Endothelial cell of hepatic sinusoid (primary cell): Measurements from ENCODE around the gene GDPD4.

Experiments
- in situ Hi-C: cut with HindIII; loops from 2 replicates; pipeline ENCODE4 v1.10.0; 2017; ENCODE audit warnings: low sequenced_read_pairs

Gene GDPD4, protein sequence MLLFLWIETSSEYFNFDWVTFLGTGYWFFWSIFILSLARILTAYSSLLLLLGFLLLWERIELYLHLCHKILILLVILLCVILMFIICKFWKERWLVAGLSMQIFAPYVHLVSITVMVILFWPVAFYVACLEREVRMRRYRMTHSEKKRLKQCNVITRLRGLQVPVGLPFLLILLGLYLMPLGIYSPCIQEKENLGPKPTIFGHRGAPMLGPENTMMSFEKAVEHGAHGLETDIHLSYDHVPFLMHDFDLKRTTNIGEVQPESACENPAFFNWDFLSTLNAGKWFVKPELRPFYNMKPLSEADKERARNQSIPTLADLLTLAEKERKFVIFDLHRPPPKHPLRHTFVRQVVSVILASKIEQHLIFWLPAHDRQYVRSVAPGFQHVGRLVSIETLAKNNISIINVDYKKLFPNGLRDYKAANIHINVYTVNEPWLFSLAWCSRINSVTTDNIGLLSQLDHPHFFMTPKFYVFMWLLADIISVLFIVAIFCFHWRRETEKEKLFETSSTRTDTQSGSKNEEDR

DNA sequence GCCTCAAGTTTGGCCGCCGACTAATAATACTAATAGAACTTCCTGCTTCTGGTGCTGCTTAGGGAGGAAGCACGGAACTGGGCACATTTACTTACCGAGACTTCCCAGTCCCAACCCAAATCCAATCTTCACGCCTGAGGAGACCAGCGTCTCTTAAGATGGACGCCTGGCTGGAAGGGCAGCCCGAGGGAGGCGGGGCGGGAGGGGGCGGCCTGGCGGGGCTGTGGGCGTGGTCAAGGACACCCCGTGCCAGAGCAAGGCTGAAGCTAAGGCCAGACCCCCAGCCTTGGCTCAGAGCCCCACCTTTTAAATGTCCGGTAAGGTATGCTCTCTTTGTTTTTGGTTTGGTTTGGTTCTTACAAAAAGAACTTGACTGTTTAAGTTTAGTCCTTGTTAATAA lies at the start of gene GDPD4:
GDPD4 (minus strand) TSS at position 177 of the 400 bp plus-strand sequence. CDS start 16,549 bp downstream, outside the sequence.
- in situ Hi-C loops = loop anchor here (5.0 to 10.0 kb wide), 2 partner anchors 63 to 106 kb away; no protein-coding TSS in a partner anchor

DNA sequence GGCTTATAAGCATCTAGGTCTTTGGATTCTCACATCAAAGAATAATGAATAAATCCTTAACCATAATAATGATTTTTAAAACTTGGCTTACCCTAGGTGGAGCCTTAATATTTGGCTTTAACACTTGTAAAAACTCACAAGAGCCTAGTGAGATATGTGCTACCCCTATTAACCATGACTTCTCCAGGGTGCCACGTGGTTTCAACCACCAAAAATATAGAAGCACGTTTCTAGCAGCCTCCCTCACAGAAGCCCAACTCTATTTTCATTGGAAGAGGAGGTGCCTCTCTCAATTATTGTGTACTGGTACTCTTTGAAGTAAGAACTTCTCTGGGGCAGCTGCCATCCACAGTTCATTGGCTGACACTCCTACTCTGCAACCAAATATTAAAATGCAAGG lies 46.5 kb upstream of the GDPD4 start:
- in situ Hi-C loops = no loop called here

DNA sequence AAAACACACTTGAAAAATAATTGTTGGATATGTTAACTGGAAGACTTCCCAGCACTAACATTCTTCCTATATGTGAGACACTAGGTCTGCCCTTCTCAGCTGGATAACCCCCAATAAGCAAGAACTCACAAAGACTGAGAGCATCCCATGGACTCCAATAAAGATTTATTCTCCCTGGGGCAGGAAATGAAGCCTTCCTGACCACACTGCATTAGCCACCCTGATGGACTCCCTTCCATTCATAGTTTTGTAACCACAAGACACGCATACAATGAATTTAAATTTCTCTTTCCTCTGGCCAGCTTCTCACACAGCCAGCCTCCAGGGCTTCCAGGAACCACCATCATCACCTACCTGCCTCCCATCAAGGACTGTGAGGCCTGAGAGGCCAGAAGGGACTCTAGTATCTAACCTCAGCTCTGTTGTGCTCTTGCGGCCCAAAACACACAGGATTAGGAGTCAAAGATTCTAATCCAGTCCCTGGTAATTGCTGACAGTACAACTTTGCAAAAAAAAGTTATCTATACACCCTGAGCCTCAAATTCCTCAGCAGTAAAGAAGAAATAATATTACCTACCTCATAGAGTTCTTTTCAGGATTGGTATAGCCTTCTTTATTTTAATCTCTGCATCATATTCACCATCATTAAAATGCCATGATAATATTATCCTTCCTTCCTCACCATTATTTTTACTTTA lies 45.6 kb upstream of the GDPD4 start:
- in situ Hi-C loops = no loop called here

DNA sequence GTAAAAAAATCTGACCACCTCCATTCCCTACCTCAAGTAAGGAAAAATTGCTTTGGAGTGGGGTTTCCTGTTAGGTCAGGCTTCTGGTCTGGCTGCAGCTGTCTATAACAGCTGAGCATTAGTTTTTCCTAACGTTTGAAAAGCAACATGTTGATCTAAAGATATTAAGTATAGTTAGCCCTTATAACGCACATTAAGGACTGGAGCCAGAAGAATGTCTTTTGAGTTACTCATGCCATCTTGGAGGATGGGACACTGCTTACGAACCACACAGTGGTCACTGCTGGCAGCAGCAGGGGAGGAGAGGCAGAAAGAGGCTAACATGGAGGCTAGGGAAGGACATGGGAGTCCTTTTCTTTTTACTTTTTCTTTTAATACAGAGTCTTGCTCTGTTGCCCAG lies 44.1 kb upstream of the GDPD4 start:
- in situ Hi-C loops = no loop called here

DNA sequence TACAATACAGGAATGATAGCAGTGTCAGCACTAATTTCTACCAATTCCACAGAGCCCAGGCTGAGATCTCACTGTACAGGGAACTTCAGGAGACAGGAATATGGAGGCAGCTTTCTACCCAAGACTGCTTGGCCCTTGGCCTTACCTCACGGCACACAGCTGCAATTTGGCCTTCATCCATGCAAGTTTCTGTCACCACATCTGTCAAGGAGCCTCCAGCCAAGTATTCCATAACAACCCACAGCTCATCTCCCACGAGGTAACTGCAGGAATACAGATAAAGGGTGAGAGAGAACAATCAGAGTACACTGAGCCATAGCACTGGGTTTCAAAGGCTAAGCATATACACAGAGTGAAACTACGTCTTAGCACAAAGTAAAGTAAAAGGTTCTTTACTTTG lies 39.0 kb upstream of the GDPD4 start:
- in situ Hi-C loops = no loop called here

DNA sequence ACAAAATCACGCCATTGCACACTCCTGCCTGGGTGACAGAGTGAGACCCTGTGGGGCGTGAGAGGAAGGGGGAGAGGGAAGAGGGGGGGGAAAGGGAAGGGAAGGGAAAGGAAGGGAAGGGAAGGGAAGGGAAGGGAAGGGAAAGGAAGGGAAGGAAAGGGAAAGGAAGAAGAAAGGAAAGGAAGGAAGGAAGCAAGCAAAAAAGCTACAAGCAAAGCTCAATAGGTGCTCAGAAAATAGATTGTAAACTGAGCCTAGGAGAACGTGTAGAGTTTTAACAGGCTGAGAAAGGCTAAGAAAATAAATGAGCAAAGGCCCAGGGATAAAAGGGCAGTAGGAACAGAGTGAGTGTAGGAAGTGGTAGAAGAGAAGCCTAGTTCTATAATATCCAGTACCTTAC lies 30.8 kb upstream of the GDPD4 start:
- in situ Hi-C loops = no loop called here

DNA sequence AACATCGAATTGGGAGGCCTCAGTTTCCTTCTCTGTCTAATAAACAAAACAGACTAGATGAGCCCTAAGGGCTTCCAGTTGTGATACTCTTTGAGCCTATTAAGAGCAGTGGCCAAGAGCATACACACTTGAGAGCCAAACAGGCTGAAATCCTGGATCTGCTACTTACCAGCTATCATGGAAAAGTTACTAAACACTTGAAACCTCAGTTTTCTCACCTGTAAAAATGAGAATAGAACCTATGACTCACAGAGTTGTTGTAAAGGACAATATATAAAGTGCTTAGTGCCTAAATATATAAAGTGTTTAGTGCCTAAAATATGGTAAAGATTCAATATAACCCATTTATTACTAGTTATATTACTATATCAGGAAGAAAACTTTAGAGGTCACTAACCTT lies 23.7 kb upstream of the GDPD4 start:
- in situ Hi-C loops = no loop called here

DNA sequence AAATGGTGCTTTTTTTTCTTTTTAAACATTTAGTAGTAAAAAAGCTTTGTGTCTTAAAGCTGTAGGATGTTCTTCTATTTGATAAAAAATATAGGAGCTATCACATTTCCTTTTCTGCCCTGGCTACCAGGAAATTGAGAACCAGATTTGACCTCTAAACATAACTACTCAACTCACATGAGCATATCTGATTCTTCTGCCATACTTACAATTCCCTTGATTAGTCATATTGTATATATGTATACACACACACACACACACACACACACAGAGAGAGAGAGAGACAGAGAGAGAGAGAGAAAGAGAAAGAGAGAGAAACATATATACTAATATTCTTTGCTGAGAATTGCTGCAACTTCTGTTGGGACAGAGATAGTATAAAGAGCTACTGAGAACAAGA lies 23.0 kb upstream of the GDPD4 start:
- in situ Hi-C loops = no loop called here

DNA sequence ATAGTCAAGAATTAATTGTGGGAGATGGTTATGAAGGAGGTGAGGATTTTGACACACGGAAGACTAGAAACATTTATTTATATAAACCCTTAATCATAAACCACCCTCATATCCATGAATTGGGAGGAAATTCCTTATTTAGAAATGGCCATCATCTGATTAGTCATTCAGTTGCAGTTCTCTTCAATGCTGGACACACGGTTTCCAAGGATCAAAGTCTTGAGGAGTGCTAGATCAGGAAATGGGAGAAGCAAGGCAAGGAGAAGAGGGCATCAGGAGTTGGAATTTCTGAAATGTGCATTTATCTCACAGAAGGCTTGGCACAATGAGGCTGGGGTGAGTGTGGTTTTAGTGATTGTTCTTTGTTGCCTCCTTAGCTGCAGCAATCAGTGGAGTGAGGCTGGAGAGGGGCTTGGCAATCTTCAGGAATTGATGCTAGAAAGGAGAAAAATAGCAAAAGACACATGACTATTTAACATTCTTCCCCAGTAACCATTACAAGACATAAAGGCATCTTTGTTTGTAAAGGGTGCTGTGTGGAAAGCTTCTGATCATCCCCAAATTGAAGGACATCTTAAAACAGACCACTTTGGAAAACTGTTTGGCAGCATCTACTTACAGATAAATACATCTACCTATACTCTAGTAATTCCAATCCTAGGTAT lies 21.6 kb upstream of the GDPD4 start:
- in situ Hi-C loops = no loop called here

DNA sequence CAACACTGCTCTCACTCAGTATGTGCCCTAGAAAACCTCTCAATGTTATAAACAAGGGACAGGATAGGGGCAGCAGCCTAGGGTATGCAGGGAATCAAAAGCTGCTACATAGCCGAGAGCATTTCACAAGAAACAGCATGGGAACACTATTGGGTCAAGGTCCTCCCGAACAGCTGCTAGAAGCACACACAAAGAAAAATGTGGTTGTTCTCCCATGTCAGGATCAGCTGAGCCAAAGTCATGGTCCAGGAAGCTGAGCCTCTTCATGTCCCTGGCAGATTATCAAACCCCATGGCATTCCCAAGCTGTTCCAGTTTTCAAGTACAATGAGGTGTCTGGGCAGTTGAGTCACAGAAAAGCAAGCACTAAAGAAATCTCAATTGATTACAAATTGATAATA lies 21.0 kb upstream of the GDPD4 start:
- in situ Hi-C loops = no loop called here

DNA sequence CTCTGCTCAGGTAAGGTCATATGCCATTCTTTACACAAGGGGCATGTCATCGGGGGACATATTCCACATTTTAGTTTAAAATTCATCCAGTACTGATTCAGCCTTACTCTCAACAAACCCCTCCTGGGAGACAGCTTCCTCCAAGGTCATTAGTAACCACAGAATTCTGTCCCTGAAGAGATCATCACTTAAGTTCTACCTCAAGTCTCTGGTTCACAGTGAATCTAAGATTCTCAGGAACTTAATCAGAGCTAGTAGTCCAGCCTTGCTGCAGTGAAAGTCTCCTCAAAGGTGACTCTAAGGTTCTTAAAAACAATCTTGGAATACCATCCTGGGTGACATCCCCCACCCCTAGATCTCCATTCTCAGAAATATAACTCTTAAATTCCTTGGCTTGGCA lies 18.9 kb upstream of the GDPD4 start:
- in situ Hi-C loops = no loop called here

DNA sequence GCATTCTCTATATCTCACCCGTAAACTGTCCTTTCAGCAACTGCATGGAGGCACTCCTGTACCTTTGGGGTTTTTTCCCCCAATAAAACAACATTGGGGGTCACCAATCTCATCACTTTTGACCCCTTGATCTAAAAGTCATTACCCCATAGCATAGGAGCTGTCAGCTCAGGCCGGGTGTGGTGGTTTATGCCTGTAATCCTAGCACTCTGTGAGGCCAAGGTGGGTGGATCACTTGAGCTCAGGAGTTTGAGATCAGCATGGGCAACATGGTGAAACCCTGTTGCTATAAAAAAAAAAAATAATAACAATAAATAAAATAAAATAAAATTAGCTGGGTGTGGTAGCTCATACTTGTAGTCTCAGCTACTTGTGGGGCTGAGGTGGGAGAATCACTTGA lies 17.1 kb upstream of the GDPD4 start:
- in situ Hi-C loops = no loop called here

DNA sequence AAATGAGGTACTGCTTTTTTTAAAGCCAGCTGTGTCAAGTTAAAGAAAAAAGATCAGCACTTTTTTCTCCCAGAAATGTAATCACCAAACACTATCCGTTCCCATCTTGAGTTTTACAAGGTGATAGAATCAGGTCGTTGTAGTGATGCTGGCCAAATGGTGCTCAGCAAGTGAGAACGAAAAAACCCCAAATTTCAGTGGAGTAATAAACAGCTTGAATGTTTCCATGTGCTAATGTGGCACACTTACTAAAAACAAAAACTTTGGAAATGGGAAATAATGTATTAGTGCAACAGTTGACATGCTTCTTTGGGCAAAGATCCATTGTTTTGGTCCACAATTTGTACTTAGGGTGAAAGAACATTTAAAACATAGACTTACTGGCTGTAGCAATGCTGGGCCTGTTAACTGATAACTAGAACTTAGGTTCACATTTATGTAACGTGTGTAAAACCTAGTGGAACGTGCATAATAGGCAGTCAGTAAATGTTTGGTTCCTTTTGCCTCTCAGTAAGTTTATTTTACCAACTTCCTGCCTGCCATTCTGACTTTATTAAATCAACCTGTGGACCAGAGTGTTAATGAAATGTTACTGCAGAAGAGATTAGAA lies 15.4 kb upstream of the GDPD4 start:
- in situ Hi-C loops = no loop called here

DNA sequence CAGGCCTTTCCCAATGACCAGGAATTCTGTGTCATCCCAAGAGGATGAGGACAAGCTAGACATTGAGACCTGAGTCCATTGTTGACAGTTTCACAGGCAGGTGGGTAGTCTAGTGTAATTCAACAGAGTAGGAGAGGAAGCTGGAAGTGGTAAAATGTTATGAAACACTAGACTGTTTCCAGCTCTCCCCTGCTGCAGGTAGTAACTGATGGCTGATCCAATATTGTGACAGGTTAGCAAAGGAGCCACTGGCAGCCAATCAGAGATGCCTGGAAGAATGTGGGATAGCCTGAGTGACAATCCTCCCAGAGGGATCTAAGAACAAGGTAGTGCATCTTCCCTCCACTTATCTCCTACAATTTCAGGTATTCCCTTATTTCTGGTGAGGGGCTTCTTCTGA lies 10.6 kb upstream of the GDPD4 start:
- in situ Hi-C loops = no loop called here

DNA sequence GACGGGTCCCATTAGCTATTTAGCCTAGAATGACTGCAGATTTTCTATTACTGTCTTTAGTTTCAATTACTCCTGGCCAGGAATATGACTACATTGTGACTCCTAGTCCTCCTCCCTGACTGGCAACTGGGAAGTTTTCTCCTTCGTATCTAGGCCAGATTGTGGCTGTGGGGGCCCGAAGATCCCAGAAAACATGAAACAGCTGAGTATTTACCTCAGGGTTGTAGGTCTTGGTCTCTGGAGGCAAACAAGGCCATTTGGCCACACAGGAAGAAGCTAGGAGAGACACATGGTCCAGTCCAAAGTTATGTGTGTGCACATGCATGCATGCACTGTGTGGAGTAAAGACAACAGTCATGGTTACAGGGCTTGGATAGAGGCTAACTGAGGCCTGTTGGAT lies 10.2 kb upstream of the GDPD4 start:
- in situ Hi-C loops = no loop called here

DNA sequence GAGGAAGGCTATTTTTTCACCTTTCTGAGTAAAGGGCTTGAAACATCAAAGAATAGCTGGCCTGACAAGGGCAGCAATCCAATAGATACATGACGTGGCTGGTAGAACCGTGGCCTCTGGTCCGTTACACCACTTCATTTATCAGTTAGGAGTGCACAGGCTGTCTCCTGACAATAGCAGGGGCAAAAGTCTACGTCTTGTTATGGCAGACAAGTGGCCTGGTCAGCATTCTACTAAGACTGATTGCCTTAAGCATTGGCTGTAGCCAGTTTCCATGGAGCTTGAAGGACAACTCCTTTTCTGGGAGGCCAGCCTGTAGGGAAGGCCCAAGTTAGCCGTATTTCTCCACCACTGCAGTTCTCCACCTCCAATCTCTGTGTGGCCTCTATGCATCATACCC lies 9.2 kb upstream of the GDPD4 start:
- in situ Hi-C loops = no loop called here

DNA sequence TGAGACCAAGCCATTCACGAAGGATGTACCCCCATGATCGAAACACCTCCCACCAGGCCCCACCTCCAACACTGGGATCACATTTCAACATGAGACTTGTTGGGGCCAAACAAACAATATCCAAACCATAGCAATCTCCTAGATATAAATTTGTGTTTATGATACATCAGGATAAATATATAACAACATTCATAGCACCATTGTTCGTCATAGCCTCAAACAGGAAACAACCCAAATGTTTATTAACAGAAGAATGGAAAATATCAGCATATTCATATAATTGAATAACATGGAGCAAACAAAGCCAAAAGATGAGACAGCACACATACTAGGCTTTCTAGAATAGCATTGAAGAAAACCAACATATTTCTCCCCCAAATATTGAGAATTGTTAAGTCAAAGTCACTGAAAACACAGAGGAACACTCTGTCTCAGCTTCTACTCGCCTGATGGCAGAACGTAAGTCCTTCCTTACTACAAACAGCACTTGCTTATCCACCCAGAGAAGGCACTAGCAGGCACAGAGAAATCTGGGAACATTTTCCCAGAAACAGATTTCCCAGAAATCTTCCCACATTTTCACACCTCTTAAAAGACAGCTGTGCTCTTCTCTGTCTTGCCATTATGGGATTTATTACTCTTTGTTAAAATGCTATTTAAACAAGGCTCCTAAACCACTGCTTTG lies 8.1 kb upstream of the GDPD4 start:
- in situ Hi-C loops = loop anchor here (10.0 kb wide), 1 partner anchor 55 kb away; no protein-coding TSS in a partner anchor

DNA sequence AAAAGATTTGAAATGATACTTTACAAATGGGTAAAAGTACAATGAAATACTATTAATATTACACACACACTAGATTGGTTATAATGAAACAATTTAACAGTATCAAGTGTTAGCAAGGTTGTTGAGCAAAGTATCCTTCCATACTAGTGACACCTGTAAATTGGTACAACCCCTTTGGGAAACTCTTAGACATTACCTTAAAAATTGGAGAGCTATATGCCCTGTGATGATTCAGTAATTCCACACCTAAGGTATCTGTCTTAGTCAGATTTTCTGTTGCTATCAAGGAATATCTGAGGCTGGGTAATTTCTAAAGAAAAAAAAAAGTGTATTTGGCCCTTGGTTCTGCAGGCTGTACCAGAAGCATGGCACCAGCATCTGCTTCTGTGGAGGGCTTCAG lies 7.4 kb upstream of the GDPD4 start:
- in situ Hi-C loops = loop anchor here (10.0 kb wide), 1 partner anchor 56 kb away; no protein-coding TSS in a partner anchor

DNA sequence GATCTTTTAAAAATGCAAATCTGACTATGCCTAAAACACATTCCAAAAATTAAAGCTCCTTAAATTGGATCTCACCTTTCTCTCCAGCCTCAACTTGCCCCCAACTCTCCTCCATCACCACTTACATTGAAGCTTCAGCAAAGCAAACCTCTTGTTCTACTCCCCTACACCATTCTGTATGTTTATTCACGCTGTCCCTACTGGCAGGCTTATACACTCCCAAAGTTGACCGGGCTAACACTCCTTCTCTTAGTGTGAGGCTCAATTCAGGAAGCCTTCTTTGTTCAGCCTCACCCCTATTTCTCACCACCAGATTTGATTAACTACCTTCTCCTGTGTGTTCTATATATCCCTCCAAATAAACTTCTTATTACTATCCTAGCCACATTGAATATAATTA lies 1.8 kb upstream of the GDPD4 start:
- in situ Hi-C loops = loop anchor here (5.0 to 10.0 kb wide), 2 partner anchors 61 to 104 kb away; no protein-coding TSS in a partner anchor

DNA sequence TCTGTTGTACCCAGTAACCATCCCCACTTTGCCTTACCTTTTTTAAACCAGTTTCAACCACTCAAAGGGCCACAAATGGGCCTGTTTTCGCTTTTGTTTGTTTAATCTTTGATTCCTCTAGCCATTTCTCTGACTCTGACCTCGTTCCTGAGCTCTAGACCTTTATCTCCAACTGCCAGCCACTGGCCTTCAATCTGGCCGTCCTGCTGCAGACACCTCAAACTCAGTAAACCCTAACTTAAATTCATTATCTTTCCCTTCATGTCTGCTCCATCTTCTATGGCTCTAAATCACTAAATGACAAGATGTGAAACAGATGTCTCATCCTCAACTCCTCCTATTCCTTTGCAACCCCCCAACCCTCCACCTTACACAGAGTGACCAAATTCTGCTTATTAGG lies 1.3 kb upstream of the GDPD4 start:
- in situ Hi-C loops = loop anchor here (5.0 to 10.0 kb wide), 2 partner anchors 62 to 105 kb away; no protein-coding TSS in a partner anchor
